ENCODE results near the gene C2orf68.

The C2orf68 gene

GRCh38 chr2:85584857-85585780 lies 26.7 kb downstream of the C2orf68 start:
- DNase-seq (ENCODE audit: insufficient read length, low spot score): no peak

GRCh38 chr2:85584354-85584856 lies 27.5 kb downstream of the C2orf68 start, which contains the start of gene VAMP5:
Gene VAMP5 (plus strand): TSS chr2:85584431. CDS start chr2:85584491, 60 bp downstream.
- FAIRE-seq (no peak), DNase-seq (ENCODE audit: insufficient read length, low spot score) (no peak)
- no peak for TF ChIP-seq CTCF (IDR thresholded peaks at IDR 0.05; ENCODE audit: insufficient read depth, missing control alignments)

More at GRCh38 chr2:85584857-85585780, 26.7 kb downstream of the C2orf68 start:
- TF ChIP-seq CTCF (IDR thresholded peaks at IDR 0.05; ENCODE audit: insufficient read depth, missing control alignments): no peak
- no peak for FAIRE-seq

- DNase-seq (ENCODE audit: insufficient read length, low spot score) (no peak), FAIRE-seq (no peak)
- no peak for TF ChIP-seq CTCF (IDR thresholded peaks at IDR 0.05; ENCODE audit: insufficient read depth, missing control alignments)
These were observed 28.1 kb downstream of the C2orf68 start for GRCh38 chr2:85583667-85584353.

- FAIRE-seq (no peak), DNase-seq (ENCODE audit: insufficient read length, low spot score) (no peak)
- no peak for TF ChIP-seq CTCF (IDR thresholded peaks at IDR 0.05; ENCODE audit: insufficient read depth, missing control alignments)
These were observed 29.4 kb downstream of the C2orf68 start for GRCh38 chr2:85582492-85582891.

- DNase-seq (ENCODE audit: insufficient read length, low spot score): no peak
- FAIRE-seq: no peak
- TF ChIP-seq CTCF (IDR thresholded peaks at IDR 0.05; ENCODE audit: insufficient read depth, missing control alignments): no peak
These were observed 31.7 kb downstream of the C2orf68 start for GRCh38 chr2:85580206-85580605.

GRCh38 chr2:85579266-85579935 lies 32.5 kb downstream of the C2orf68 start:
- TF ChIP-seq CTCF (IDR thresholded peaks at IDR 0.05; ENCODE audit: insufficient read depth, missing control alignments): no peak
- DNase-seq (ENCODE audit: insufficient read length, low spot score): no peak
- FAIRE-seq: no peak

All from D721Med (cell line).